Lower lobe of right lung (tissue), 2 donors: ENCODE results near the gene BHLHA15. TPM values are rescaled to one million over a fixed set of nuclear protein-coding genes. Genes with fewer than 3 reads are reported as not detected.
"Not testable (repeated sequence)": the region's sequence is repeated elsewhere in the genome, so short reads cannot be mapped to it uniquely, and the experiment has no call there.

ENCODE experiments used
- ATAC-seq, 2 donors: fragments of 200-7000 bp; cut with Tn5 transposase; one replicate each; pipeline ENCODE4 v1.9.1; 2020 to 2022; ENCODE audit warnings: mild to moderate bottlenecking in 2 of 2, moderate library complexity in 2 of 2
- DNase-seq: peaks from one replicate; pipeline ENCODE4 v3.0.0-alpha.2; 2020
- H3K27ac ChIP-seq: fragments of 200-600 bp; one replicate; pipeline ENCODE4 v1.8.0; 2022
- H3K27me3 ChIP-seq: fragments of 200-600 bp; one replicate; pipeline ENCODE4 v1.8.0; 2022; ENCODE audit warnings: low read depth
- H3K36me3 ChIP-seq: fragments of 200-600 bp; one replicate; pipeline ENCODE4 v1.8.0; 2022; ENCODE audit warnings: mild to moderate bottlenecking
- H3K4me1 ChIP-seq: fragments of 200-600 bp; one replicate; pipeline ENCODE4 v1.8.0; 2022
- H3K4me3 ChIP-seq: fragments of 200-600 bp; one replicate; pipeline ENCODE4 v1.8.0; 2022; ENCODE audit warnings: mild to moderate bottlenecking
- H3K9me3 ChIP-seq: fragments of 200-600 bp; one replicate; pipeline ENCODE4 v1.8.0; 2022
- intact Hi-C: fragments of 100-400 bp; cut with DNase I; formaldehyde crosslinking; loops from one replicate; pipeline ENCODE4 v1.11.0; 2022
- total RNA-seq: library from RNA; stranded (reverse); fragmentation: NEBNext Ultra II Directional; extraction: Animal tissue kit (Norgen Biotek cat#: 25700); gene quantifications from one replicate; pipeline ENCODE4 v1.2.1, GENCODE V29; 2021
- TF ChIP-seq, protein P1 (sequence below): fragments of 200-600 bp; IDR thresholded peaks from one replicate; pipeline ENCODE4 v1.8.0; 2022; ENCODE audit warnings: antibody characterized with exemption, mild to moderate bottlenecking
- donor health status: DM: no; HTN: yes; CAD: no; lungs with severe emphysema.

Gene BHLHA15
- total RNA-seq, 1 donor from 2014 or later, result 1.2 TPM

DNA sequence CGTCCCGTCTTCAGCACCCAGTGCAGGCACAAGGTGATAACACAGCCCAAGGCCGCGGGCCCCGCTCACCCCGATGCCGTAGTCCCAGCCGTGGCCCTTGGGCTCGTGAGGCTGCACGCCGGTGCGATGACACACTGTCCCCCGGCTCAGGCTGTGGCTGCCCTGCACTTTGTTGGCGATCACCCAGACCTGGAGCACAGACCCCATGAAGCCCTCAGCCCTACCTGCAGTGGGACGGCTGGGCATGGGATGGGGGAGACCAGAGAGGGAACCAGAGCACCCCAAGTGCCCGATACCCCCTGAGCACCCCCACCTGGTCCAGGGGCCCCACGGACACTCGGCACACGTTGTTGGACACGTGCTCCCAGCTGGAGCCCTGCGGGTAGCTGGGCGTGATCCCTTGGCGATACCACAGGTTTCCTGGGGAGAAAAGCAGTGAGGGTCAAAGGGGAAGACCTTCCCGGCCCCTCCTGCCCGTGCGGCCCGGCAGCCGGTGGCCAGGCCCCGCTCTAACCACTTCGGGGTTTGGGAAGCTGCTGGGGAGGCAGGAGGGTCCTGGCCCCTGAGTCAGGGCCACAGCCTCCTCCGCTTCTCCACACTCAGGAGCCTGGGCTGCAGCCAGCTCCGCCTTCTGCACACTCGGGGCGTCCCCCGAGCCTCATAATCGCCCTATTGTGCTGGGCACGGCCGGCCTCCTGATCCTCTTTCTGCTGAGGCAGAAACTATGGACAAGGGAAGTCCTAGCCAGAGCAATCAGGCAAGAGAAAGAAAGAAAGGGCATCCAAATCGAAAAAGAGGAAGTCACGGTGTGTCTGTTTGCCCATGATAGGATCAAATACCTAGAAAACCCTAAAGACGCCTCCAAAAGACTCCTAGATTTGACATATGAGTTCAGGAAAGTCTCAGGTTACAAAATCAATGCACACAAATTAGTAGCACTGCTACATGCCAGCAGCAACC is 6.7 kb downstream of the BHLHA15 start:
- Histone ChIP-seq H3K27me3 (no peaks in the 10 kb centered on the region), H3K27ac (no peak overlapping the region), H3K4me3 (no peak overlapping the region), H3K36me3 (peaks cover 53% of the 10 kb centered on the region), H3K9me3 (no peaks in the 10 kb centered on the region), H3K4me1 (no peaks in the 10 kb centered on the region)
- peak; percentile 48 for DNase-seq
- ATAC-seq, result peak in 1 of 2 donors; percentile 2
- TF ChIP-seq, protein P1, sequence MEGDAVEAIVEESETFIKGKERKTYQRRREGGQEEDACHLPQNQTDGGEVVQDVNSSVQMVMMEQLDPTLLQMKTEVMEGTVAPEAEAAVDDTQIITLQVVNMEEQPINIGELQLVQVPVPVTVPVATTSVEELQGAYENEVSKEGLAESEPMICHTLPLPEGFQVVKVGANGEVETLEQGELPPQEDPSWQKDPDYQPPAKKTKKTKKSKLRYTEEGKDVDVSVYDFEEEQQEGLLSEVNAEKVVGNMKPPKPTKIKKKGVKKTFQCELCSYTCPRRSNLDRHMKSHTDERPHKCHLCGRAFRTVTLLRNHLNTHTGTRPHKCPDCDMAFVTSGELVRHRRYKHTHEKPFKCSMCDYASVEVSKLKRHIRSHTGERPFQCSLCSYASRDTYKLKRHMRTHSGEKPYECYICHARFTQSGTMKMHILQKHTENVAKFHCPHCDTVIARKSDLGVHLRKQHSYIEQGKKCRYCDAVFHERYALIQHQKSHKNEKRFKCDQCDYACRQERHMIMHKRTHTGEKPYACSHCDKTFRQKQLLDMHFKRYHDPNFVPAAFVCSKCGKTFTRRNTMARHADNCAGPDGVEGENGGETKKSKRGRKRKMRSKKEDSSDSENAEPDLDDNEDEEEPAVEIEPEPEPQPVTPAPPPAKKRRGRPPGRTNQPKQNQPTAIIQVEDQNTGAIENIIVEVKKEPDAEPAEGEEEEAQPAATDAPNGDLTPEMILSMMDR, result no peak
- intact Hi-C loops, result no loop called here

DNA sequence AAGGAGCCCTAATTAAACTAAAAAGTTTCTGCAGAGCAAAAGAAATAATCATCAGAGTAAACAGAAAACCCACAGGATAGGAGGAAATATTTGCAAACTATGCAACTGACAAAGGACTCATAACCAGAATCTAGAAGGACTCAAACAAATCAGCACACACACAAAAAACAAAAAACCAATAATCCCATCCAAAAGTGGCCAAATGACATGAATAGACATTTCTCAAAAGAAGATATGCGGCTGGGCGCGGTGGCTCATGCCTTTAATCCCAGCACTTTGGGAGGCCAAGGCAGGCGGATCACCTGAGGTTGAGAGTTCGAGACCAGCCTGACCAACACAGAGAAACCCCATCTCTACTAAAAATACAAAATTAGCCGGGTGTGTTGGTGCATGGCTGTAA is 8.1 kb downstream of the BHLHA15 start:
- H3K36me3 ChIP-seq, result peaks cover 65% of the 10 kb centered on the region
- H3K4me1 ChIP-seq, H3K9me3 ChIP-seq, H3K27me3 ChIP-seq, ATAC-seq, H3K27ac ChIP-seq, intact Hi-C loops, H3K4me3 ChIP-seq: not testable (repeated sequence)
- peak; percentile 11 for DNase-seq

DNA sequence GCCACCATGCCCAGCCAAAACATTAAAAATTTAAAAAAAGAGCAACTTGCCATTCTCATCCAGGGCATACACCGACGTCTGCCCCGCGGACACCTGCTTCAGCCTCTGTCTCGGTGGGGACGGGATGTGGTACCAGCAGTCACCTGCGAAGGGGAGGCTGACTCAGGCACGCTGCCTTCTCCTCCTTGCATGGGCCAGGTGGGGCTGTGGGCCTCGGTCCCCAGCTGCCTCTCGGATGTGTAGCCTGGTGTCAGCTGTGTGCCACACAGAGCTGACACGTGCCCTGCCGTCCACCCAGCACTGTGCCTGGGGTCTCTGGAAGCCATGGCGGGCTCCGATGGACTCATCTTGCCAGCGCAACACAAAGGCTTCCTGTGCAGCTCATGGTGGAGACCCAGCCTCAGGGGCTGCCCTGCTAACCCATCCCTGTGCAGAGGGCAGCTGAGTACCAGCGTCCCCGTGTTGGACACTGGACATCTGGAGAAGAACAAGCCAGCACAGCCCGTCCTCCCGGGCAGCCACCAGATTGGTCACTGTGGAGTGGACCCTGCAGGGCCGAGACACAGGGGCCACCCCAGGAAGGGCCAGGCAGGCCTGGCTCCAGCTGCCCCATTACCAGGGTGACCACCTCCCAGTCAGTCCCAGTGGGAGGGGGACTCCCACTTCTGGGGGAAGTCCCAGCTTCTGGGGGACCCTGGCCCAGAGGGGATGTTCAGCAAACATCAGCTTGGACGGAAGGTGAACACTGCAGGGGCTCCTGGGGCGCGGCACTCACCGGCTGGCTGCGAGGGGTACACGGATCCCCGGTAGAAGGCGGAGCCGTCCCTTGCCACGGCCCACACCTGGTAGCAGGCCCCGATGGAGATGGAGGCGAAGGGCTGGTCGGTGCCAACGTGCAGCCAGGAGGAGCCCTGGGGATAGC is 10.6 kb downstream of the BHLHA15 start:
- Histone ChIP-seq H3K9me3 (no peaks in the 10 kb centered on the region), H3K27ac (no peak overlapping the region), H3K36me3 (peaks cover 72% of the 10 kb centered on the region), H3K4me1 (no peaks in the 10 kb centered on the region), H3K27me3 (no peaks in the 10 kb centered on the region), H3K4me3 (no peak overlapping the region)
- ATAC-seq (no peak), DNase-seq (peak; percentile 44)
- TF ChIP-seq, protein P1, result no peak
- intact Hi-C loops, result no loop called here

DNA sequence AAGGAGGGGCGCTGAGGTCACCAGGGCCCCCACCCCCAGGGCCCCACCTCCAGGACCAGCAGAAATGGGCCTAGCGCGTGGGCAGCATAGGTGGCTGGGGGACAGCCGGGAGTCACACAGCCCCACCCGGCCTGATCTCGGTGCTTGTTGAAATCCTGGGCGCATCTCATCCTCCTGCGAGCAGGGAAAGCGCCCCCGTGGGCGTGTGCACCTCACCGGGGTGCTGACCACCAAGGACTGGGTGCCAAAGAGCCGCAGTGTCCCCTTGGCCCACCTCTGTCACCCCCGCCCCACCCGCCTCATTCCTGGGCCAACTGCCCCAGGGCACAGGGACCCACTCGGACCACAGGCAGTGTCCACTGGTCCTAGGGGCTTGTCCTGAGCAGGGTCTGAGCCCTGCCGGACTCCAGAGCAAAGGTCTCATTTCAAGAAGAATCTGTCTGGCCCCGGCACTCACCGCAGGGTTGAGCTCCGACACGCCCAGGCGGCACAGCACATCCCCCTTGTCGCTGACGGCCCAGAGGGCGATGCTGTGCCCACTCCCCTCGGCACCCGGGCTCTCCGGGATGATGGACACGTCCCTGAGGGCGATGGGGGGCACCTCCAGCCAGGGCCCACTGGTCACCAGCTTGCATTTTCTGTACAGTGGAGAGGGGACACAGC is 11.4 kb downstream of the BHLHA15 start:
- Histone ChIP-seq H3K4me1 (no peaks in the 10 kb centered on the region), H3K27me3 (no peaks in the 10 kb centered on the region), H3K4me3 (no peak overlapping the region), H3K27ac (no peak overlapping the region), H3K36me3 (peaks cover 72% of the 10 kb centered on the region), H3K9me3 (no peaks in the 10 kb centered on the region)
- TF ChIP-seq, protein P1, result no peak
- DNase-seq (peak; percentile 38), ATAC-seq (no peak)
- intact Hi-C loops, result no loop called here

DNA sequence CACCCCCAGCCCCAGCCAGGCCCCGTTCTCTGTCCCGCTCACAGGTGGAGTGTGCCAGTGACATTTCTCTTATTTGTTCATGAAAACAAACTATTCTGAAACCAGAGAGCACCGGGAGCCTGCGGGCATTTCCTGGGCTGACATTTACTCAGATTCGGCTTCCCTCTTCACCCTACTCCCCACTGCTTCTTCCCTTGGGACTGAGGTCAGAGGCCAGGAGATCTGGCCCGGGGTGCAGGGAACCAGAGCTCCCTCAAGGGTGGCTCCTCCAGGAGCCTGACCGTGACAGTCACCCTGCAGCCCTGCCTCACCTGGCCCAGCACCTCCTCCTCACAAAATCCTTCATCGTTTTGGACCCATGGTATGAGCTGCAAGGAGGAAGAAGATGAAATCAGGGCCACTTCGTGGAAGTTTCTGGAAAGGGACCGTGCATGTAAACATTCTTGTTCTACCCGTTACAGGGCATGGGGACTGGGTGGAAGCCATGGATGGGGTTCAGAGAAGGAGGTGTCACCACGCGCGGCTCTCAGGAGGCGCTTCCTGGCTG is 12.2 kb downstream of the BHLHA15 start:
- Histone ChIP-seq H3K9me3 (no peaks in the 10 kb centered on the region), H3K36me3 (peaks cover 74% of the 10 kb centered on the region), H3K4me1 (no peaks in the 10 kb centered on the region), H3K27ac (no peak overlapping the region), H3K4me3 (no peak overlapping the region), H3K27me3 (no peaks in the 10 kb centered on the region)
- TF ChIP-seq, protein P1, result no peak
- ATAC-seq (no peak), DNase-seq (peak; percentile 20)
- intact Hi-C loops, result no loop called here
